Measurements from ENCODE around the gene TAF5L. TPM values are rescaled to one million over a fixed set of nuclear protein-coding genes. Genes with fewer than 3 reads are reported as not detected.
A peak's percentile ranks its signal among the peaks of the same experiment; 100 is the strongest.

TAF5L gene
- total and polyA plus RNA-seq, 10 of the 15 experiments (the other 5 are each of a cell fraction or from before 2014, with no cell fraction given) = 1.1 to 26.2 (median 19.1) TPM

GRCh38 chr1:229558460-229559335 is 67.2 kb downstream of the TAF5L start, which contains the start of gene ABCB10 (continued):
- TF ChIP-seq NR2F1 (conservative IDR thresholded peaks at IDR 0.05) (peak; percentile 38; the same call in 1 of the 2 replicates), SUZ12 (IDR thresholded peaks at IDR 0.05; ENCODE audit: unreplicated experiment) (no peak), RELB (IDR thresholded peaks at IDR 0.05; ENCODE audit: low read depth) (peak; percentile 95), GATAD2B (conservative IDR thresholded peaks at IDR 0.05; ENCODE audit: low read depth) (peak; percentile 86), SMC3 (IDR thresholded peaks at IDR 0.05; ENCODE audit: borderline replicate concordance, low read length) (0 out of 2 replicates have a peak, but pooled peaks have one; percentile 1), SREBF2 (IDR thresholded peaks at IDR 0.05; ENCODE audit: low read length) (peak; percentile 88), E4F1 (IDR thresholded peaks at IDR 0.05; ENCODE audit: borderline replicate concordance, partially characterized antibody) (peak; percentile 35), FOXK2 (IDR thresholded peaks at IDR 0.05) (no peak), USF1 (IDR thresholded peaks at IDR 0.05; ENCODE audit: borderline replicate concordance, extremely low read length, insufficient read depth, low read depth, low read length) (no peak), E2F4 (IDR thresholded peaks at IDR 0.05; ENCODE audit: low read depth, low read length) (0 out of 2 replicates have a peak, but pooled peaks have one; percentile 33), MYB (IDR thresholded peaks at IDR 0.05; ENCODE audit: borderline replicate concordance, low read depth, low read length) (no peak), RAD21 (IDR thresholded peaks at IDR 0.05; ENCODE audit: insufficient read depth, low read depth, low read length) (peak; percentile 47; the same call in 1 of the 2 replicates), PAX5 (IDR thresholded peaks at IDR 0.05; ENCODE audit: borderline replicate concordance, low read depth, low read length) (no peak), TCF3 (IDR thresholded peaks at IDR 0.05; ENCODE audit: borderline replicate concordance, insufficient read depth, low read depth, low read length) (peak; percentile 88), ZBTB11 (CRISPR knock-in tag; IDR thresholded peaks at IDR 0.05) (no peak)

Data from GM12878 (cell line).